HG02588 (cell line): ENCODE measurements around the gene GRM8.

Experiments used
- ATAC-seq: cut with Tn5 transposase; IDR thresholded peaks from one replicate; pipeline ENCODE4 v1.9.1; 2021; ENCODE audit warnings: mild to moderate bottlenecking, moderate library complexity; ENCODE audit not compliant: unreplicated experiment

Gene GRM8

GRCh38 chr7:126569402-126569801 lies 683.3 kb downstream of the GRM8 start:
- ATAC-seq: no peak

GRCh38 chr7:126557271-126557670 lies 695.5 kb downstream of the GRM8 start:
- peak; percentile 68 for ATAC-seq

GRCh38 chr7:126541406-126541805 lies 711.3 kb downstream of the GRM8 start:
- ATAC-seq: no peak

- ATAC-seq: no peak
These were observed 717.6 kb downstream of the GRM8 start for GRCh38 chr7:126535176-126535575.

- ATAC-seq: no peak
These were observed 719.0 kb downstream of the GRM8 start for GRCh38 chr7:126533715-126534114.

GRCh38 chr7:126529833-126530232 lies 722.9 kb downstream of the GRM8 start:
- ATAC-seq: no peak

GRCh38 chr7:126529254-126529653 lies 723.5 kb downstream of the GRM8 start:
- ATAC-seq: peak; percentile 63

GRCh38 chr7:126525906-126526305 lies 726.8 kb downstream of the GRM8 start:
- ATAC-seq: no peak

- ATAC-seq: no peak
These were observed 727.8 kb downstream of the GRM8 start for GRCh38 chr7:126524967-126525366.

GRCh38 chr7:126511046-126511445 lies 741.7 kb downstream of the GRM8 start:
- ATAC-seq: no peak

- peak; percentile 83 for ATAC-seq
These were observed 751.1 kb downstream of the GRM8 start for GRCh38 chr7:126501617-126502016.

GRCh38 chr7:126499481-126499880 lies 753.3 kb downstream of the GRM8 start:
- ATAC-seq: no peak

GRCh38 chr7:126495733-126496132 lies 757.0 kb downstream of the GRM8 start:
- no peak for ATAC-seq

GRCh38 chr7:126495001-126495400 lies 757.7 kb downstream of the GRM8 start:
- ATAC-seq: no peak

- ATAC-seq: peak; percentile 68
These were observed 758.9 kb downstream of the GRM8 start for GRCh38 chr7:126493801-126494200.

- ATAC-seq: no peak
These were observed 762.9 kb downstream of the GRM8 start for GRCh38 chr7:126489874-126490273.

GRCh38 chr7:126487728-126488442 lies 764.9 kb downstream of the GRM8 start:
- no peak for ATAC-seq

- no peak for ATAC-seq
These were observed 765.9 kb downstream of the GRM8 start for GRCh38 chr7:126486806-126487205.

- no peak for ATAC-seq
These were observed 767.0 kb downstream of the GRM8 start for GRCh38 chr7:126485791-126486190.

GRCh38 chr7:126483972-126484371 lies 768.8 kb downstream of the GRM8 start:
- no peak for ATAC-seq

- no peak for ATAC-seq
These were observed 779.9 kb downstream of the GRM8 start for GRCh38 chr7:126472825-126473224.

GRCh38 chr7:126462405-126462804 lies 790.3 kb downstream of the GRM8 start:
- no peak for ATAC-seq

GRCh38 chr7:126460664-126461063 lies 792.1 kb downstream of the GRM8 start:
- no peak for ATAC-seq
